NB4 (cell line): ENCODE results near the gene OSMR.

ENCODE experiments used
- CTCF ChIP-seq: IDR thresholded peaks from one replicate; pipeline ENCODE4 v1.5.1; 2012; ENCODE audit warnings: low read depth, low read length
- POLR2A ChIP-seq: IDR thresholded peaks from 2 replicates; pipeline ENCODE4 v1.6.1; 2011; ENCODE audit warnings: mild to moderate bottlenecking; ENCODE audit not compliant: insufficient read length; ENCODE audit errors: extremely low read depth

GRCh38 chr5:38953426-38954012 is 107.7 kb downstream of the OSMR start:
- TF ChIP-seq CTCF, result no peak
- no peak for TF ChIP-seq POLR2A
